GM12891 (cell line): ENCODE results near the gene KIF26A.

Source experiments
- POLR2A ChIP-seq: IDR thresholded peaks from 2 replicates; pipeline ENCODE4 v1.6.1; 2011; ENCODE audit warnings: low read depth, low read length, control low read depth
- POLR2AphosphoS5 ChIP-seq: IDR thresholded peaks from 2 replicates; pipeline ENCODE4 v1.6.1; 2011; ENCODE audit warnings: low read depth, low read length, control low read depth
- SPI1 ChIP-seq: IDR thresholded peaks from 2 replicates; pipeline ENCODE4 v1.6.1; 2011; ENCODE audit warnings: low read depth, low read length, control low read depth
- TAF1 ChIP-seq: IDR thresholded peaks from 2 replicates; pipeline ENCODE4 v1.6.1; 2011; ENCODE audit warnings: low read depth, low read length, control low read depth

- TF ChIP-seq POLR2A (no peak), POLR2AphosphoS5 (no peak), SPI1 (no peak), TAF1 (no peak)
Observed at GRCh38 chr14:104194016-104194415, 55.6 kb downstream of the KIF26A start.
